HepG2 (cell line): ENCODE measurements around the gene SMIM8. TPM values are rescaled to one million over a fixed set of nuclear protein-coding genes. Genes with fewer than 3 reads are reported as not detected.

Experiments used
- DMAP1 ChIP-seq: IDR thresholded peaks from 2 replicates; pipeline ENCODE4 v1.6.1; 2016
- HOXA3 ChIP-seq: sonication (generic); formaldehyde crosslinking; IDR thresholded peaks from 2 replicates; pipeline ENCODE4 v1.5.0; 2020; ENCODE audit warnings: missing genetic modification reagents
- HOXD1 ChIP-seq: sonication (generic); formaldehyde crosslinking; IDR thresholded peaks from 2 replicates; pipeline ENCODE4 v1.5.0; 2020; ENCODE audit warnings: missing genetic modification reagents
- JDP2 ChIP-seq: sonication (generic); formaldehyde crosslinking; IDR thresholded peaks from 2 replicates; pipeline ENCODE4 v1.8.1; 2022; ENCODE audit warnings: missing genetic modification reagents, borderline replicate concordance
- MED8 ChIP-seq: sonication (generic); formaldehyde crosslinking; IDR thresholded peaks from 2 replicates; pipeline ENCODE4 v1.8.1; 2023; ENCODE audit warnings: mild to moderate bottlenecking, missing genetic modification reagents; ENCODE audit not compliant: insufficient replicate concordance
- NAIF1 ChIP-seq: sonication (generic); formaldehyde crosslinking; IDR thresholded peaks from 2 replicates; pipeline ENCODE4 v1.5.0; 2020; ENCODE audit warnings: mild to moderate bottlenecking, missing genetic modification reagents, borderline replicate concordance
- PTBP1 ChIP-seq: fragments of 200-400 bp; formaldehyde crosslinking; IDR thresholded peaks from 2 replicates; pipeline ENCODE4 v1.6.1; 2018; ENCODE audit warnings: low read length, low read depth; ENCODE audit not compliant: poor library complexity, severe bottlenecking
- ZBTB7A ChIP-seq: sonication (generic); formaldehyde crosslinking; IDR thresholded peaks from 2 replicates; pipeline ENCODE4 v1.8.0; 2022; ENCODE audit warnings: mild to moderate bottlenecking, missing genetic modification reagents
- ZFP90 ChIP-seq: sonication (generic); formaldehyde crosslinking; IDR thresholded peaks from 2 replicates; pipeline ENCODE4 v1.8.0; 2022; ENCODE audit warnings: missing genetic modification reagents, mild to moderate bottlenecking, inconsistent platforms, borderline replicate concordance
- ZFYVE20 ChIP-seq: sonication (generic); formaldehyde crosslinking; IDR thresholded peaks from 2 replicates; pipeline ENCODE4 v1.8.0; 2023; ENCODE audit warnings: low read depth, mild to moderate bottlenecking, moderate library complexity, missing genetic modification reagents, borderline replicate concordance
- ZNF10 ChIP-seq: sonication (generic); formaldehyde crosslinking; IDR thresholded peaks from 2 replicates; pipeline ENCODE4 v1.4.0; 2020; ENCODE audit warnings: mild to moderate bottlenecking, low read depth, missing genetic modification reagents, borderline replicate concordance
- ZNF761 ChIP-seq: sonication (generic); formaldehyde crosslinking; conservative IDR thresholded peaks from 2 replicates; pipeline ENCODE4 v1.4.0; 2020; ENCODE audit warnings: mild to moderate bottlenecking, missing genetic modification reagents
- polyA plus RNA-seq, 8 experiments: library from polyadenylated mRNA; depleted of rRNA in 3 of 8; stranded (reverse) in 7 of 8; unstranded in 1 of 8; fragments of >200 nt; fragmentation: Illumina TruSeq in 4 of 8; extraction: Trizol in 4 of 8; gene quantifications; 2 replicates each; pipeline versions ENCODE4 v1.2.1 to v1.2.3, GENCODE V29; 2011 to 2016; ENCODE audit warnings: low read depth in 4 of 8, missing spikeins in 1 of 8, mixed read lengths in 1 of 8; ENCODE audit not compliant: insufficient read depth in 1 of 8
- total RNA-seq, 5 experiments: library from RNA; depleted of rRNA; stranded (reverse); fragments of >200 nt; fragmentation: Illumina TruSeq; extraction: Trizol; gene quantifications; 2 replicates each; pipeline ENCODE4 v1.2.3, GENCODE V29; 2016; ENCODE audit warnings: low read depth in 1 of 5
- TF ChIP-seq, protein P1 (sequence below): sonication (generic); formaldehyde crosslinking; IDR thresholded peaks from 2 replicates; pipeline ENCODE4 v1.4.0; 2020; ENCODE audit warnings: missing genetic modification reagents, borderline replicate concordance
- TF ChIP-seq, protein P2 (sequence below): sonication (generic); formaldehyde crosslinking; IDR thresholded peaks from 2 replicates; pipeline ENCODE4 v1.4.0; 2020; ENCODE audit warnings: missing genetic modification reagents, borderline replicate concordance
- TF ChIP-seq, protein P3 (sequence below): sonication (generic); formaldehyde crosslinking; IDR thresholded peaks from 2 replicates; pipeline ENCODE4; 2020; ENCODE audit warnings: missing genetic modification reagents, mild to moderate bottlenecking, borderline replicate concordance

SMIM8 gene
- total and polyA plus RNA-seq, 2 of the 13 experiments (the other 11 are each of a cell fraction or from before 2014, with no cell fraction given) = 4.8 to 10.0 TPM

DNA sequence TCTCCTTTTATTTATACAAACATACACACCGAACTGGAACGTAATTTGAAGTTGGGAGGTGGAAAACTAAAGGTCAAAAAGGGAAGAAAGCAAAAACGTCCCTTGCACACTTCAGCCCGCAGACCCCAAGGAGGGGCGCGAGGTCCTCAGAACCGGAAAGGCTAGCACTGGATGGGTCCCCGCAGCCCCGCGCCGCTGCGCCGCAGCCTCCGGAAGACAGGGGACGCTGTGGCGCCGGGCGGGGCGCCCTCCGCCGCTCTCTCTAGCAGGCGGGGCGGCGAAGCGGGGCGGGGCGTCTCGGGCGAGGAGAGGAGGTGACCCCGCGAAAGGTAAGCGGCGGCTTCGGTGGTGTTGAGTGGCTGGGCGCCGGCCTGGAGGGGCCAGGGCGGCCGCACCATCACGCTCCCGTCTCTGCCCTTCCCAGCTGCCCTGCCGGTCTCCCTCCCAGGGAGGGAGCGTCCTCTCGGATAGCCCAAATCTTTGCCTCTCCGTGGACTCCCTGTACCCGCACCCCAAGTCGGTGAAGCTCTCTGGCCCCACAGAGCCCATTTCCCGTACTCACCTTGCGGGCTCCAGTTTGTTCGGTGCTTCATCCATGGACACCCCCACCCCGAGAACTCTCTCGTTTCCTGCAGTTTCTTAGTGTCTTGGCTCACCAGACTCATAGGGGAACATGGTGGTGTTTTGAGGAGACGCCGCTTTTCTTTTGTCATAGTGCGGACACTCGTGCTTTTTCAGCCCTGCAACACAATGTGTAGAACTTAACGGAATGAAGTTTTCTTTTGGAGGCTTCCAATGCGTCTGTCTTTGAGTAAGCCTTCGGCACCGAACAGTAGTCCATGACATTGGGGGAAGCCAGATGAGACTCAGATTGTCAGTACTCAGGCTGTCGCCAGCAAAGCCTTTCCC, at the start of gene SMIM8 (continued):
- no peak for TF ChIP-seq PTBP1
- TF ChIP-seq ZFP90 (CRISPR knock-in tag) = peak; percentile 83
- TF ChIP-seq, protein P1, sequence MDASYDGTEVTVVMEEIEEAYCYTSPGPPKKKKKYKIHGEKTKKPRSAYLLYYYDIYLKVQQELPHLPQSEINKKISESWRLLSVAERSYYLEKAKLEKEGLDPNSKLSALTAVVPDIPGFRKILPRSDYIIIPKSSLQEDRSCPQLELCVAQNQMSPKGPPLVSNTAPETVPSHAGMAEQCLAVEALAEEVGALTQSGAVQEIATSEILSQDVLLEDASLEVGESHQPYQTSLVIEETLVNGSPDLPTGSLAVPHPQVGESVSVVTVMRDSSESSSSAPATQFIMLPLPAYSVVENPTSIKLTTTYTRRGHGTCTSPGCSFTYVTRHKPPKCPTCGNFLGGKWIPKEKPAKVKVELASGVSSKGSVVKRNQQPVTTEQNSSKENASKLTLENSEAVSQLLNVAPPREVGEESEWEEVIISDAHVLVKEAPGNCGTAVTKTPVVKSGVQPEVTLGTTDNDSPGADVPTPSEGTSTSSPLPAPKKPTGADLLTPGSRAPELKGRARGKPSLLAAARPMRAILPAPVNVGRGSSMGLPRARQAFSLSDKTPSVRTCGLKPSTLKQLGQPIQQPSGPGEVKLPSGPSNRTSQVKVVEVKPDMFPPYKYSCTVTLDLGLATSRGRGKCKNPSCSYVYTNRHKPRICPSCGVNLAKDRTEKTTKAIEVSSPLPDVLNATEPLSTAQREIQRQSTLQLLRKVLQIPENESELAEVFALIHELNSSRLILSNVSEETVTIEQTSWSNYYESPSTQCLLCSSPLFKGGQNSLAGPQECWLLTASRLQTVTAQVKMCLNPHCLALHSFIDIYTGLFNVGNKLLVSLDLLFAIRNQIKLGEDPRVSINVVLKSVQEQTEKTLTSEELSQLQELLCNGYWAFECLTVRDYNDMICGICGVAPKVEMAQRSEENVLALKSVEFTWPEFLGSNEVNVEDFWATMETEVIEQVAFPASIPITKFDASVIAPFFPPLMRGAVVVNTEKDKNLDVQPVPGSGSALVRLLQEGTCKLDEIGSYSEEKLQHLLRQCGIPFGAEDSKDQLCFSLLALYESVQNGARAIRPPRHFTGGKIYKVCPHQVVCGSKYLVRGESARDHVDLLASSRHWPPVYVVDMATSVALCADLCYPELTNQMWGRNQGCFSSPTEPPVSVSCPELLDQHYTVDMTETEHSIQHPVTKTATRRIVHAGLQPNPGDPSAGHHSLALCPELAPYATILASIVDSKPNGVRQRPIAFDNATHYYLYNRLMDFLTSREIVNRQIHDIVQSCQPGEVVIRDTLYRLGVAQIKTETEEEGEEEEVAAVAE = no peak
- TF ChIP-seq, protein P2, sequence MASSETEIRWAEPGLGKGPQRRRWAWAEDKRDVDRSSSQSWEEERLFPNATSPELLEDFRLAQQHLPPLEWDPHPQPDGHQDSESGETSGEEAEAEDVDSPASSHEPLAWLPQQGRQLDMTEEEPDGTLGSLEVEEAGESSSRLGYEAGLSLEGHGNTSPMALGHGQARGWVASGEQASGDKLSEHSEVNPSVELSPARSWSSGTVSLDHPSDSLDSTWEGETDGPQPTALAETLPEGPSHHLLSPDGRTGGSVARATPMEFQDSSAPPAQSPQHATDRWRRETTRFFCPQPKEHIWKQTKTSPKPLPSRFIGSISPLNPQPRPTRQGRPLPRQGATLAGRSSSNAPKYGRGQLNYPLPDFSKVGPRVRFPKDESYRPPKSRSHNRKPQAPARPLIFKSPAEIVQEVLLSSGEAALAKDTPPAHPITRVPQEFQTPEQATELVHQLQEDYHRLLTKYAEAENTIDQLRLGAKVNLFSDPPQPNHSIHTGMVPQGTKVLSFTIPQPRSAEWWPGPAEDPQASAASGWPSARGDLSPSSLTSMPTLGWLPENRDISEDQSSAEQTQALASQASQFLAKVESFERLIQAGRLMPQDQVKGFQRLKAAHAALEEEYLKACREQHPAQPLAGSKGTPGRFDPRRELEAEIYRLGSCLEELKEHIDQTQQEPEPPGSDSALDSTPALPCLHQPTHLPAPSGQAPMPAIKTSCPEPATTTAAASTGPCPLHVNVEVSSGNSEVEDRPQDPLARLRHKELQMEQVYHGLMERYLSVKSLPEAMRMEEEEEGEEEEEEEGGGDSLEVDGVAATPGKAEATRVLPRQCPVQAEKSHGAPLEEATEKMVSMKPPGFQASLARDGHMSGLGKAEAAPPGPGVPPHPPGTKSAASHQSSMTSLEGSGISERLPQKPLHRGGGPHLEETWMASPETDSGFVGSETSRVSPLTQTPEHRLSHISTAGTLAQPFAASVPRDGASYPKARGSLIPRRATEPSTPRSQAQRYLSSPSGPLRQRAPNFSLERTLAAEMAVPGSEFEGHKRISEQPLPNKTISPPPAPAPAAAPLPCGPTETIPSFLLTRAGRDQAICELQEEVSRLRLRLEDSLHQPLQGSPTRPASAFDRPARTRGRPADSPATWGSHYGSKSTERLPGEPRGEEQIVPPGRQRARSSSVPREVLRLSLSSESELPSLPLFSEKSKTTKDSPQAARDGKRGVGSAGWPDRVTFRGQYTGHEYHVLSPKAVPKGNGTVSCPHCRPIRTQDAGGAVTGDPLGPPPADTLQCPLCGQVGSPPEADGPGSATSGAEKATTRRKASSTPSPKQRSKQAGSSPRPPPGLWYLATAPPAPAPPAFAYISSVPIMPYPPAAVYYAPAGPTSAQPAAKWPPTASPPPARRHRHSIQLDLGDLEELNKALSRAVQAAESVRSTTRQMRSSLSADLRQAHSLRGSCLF (CRISPR knock-in tag) = peak; percentile 41; the same call in 1 of the 2 replicates
- no peak for TF ChIP-seq ZNF10 (CRISPR knock-in tag)
- 0 out of 2 replicates have a peak, but pooled peaks have one; percentile 55 for TF ChIP-seq NAIF1 (CRISPR knock-in tag)
- peak; percentile 56; the same call in 1 of the 2 replicates for TF ChIP-seq DMAP1 (CRISPR knock-in tag)
- TF ChIP-seq HOXD1 (CRISPR knock-in tag) = 0 out of 2 replicates have a peak, but pooled peaks have one; percentile 78
- no peak; the same call in 1 of the 2 replicates for TF ChIP-seq ZNF761 (CRISPR knock-in tag)
- TF ChIP-seq ZFYVE20 = no peak
- no peak for TF ChIP-seq JDP2
- peak; percentile 61; the same call in 1 of the 2 replicates for TF ChIP-seq ZBTB7A (CRISPR knock-in tag)
- TF ChIP-seq, protein P3, sequence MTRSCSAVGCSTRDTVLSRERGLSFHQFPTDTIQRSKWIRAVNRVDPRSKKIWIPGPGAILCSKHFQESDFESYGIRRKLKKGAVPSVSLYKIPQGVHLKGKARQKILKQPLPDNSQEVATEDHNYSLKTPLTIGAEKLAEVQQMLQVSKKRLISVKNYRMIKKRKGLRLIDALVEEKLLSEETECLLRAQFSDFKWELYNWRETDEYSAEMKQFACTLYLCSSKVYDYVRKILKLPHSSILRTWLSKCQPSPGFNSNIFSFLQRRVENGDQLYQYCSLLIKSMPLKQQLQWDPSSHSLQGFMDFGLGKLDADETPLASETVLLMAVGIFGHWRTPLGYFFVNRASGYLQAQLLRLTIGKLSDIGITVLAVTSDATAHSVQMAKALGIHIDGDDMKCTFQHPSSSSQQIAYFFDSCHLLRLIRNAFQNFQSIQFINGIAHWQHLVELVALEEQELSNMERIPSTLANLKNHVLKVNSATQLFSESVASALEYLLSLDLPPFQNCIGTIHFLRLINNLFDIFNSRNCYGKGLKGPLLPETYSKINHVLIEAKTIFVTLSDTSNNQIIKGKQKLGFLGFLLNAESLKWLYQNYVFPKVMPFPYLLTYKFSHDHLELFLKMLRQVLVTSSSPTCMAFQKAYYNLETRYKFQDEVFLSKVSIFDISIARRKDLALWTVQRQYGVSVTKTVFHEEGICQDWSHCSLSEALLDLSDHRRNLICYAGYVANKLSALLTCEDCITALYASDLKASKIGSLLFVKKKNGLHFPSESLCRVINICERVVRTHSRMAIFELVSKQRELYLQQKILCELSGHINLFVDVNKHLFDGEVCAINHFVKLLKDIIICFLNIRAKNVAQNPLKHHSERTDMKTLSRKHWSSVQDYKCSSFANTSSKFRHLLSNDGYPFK = peak; percentile 67; the same call in 1 of the 2 replicates
- peak; percentile 88 for TF ChIP-seq HOXA3 (CRISPR knock-in tag)
- peak; percentile 74 for TF ChIP-seq MED8 (CRISPR knock-in tag)
